Mucosa of rectum (tissue), 2 donors: ENCODE results near the gene SEC14L1.
"Not testable (repeated sequence)": the region's sequence is repeated elsewhere in the genome, so short reads cannot be mapped to it uniquely, and the experiment has no call there.

Experiments used
- H3K27ac ChIP-seq, 2 donors: one replicate each; pipeline ENCODE4 v1.7.0; 2013; ENCODE audit warnings: inconsistent platforms in 2 of 2, low read depth in 2 of 2, low read length in 2 of 2
- H3K27me3 ChIP-seq, 2 donors: one replicate each; pipeline ENCODE4 v1.7.0; 2013; ENCODE audit warnings: low read length in 2 of 2; ENCODE audit not compliant: control insufficient read depth in 2 of 2, insufficient read depth in 2 of 2
- H3K36me3 ChIP-seq, 2 donors: one replicate each; pipeline ENCODE4 v1.7.0; 2013; ENCODE audit warnings: low read length in 2 of 2; ENCODE audit not compliant: control insufficient read depth in 2 of 2, insufficient read depth in 2 of 2
- H3K4me1 ChIP-seq, 2 donors: one replicate each; pipeline ENCODE4 v1.7.0; 2013; ENCODE audit warnings: low read length in 2 of 2, mild to moderate bottlenecking in 1 of 2; ENCODE audit not compliant: control insufficient read depth in 2 of 2, insufficient read depth in 2 of 2
- H3K4me3 ChIP-seq, 2 donors: one replicate each; pipeline ENCODE4 v1.7.0; 2013; ENCODE audit warnings: low read length in 2 of 2
- H3K9ac ChIP-seq, 2 donors: one replicate each; pipeline ENCODE4 v1.7.0; 2013; ENCODE audit warnings: low read length in 2 of 2, low read depth in 1 of 2, mild to moderate bottlenecking in 1 of 2
- H3K9me3 ChIP-seq, 2 donors: one replicate each; pipeline ENCODE4 v1.7.0; 2013; ENCODE audit warnings: low read length in 2 of 2; ENCODE audit not compliant: control insufficient read depth in 2 of 2
- donor health status: healthy.
- donor health status: Normal muscosa, but diverticular disease.

The SEC14L1 gene

DNA sequence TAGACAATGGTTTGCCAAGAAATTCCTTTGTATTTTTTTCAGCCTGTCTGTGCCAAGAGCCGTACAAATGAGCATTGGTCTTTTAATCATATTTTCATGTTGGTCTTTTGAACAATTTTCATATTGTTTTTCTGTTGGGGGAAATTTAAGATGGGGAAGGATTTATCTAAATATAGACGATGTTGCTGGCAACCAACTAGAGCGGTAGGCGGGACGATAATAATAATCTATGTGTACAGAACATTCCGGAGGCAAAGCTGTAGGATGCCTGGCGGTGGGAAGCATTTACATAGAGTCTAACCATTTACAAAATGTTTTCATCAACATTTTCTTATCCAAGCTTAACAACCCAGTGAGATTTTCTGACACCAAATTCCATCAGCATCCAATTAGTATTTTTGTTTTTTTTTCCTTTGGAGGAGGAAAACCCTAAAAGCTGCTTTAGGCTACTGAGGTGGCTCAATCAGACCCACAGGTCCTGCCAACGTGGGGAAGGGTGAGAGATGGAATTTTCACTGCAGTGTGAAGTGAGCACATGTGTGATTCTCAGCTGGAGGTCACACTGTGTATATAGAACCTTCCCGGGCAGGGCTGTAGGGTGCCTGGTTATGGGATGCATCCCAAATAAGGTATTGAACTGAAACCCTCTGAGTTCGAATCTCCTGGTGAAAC is 11.7 kb upstream of the SEC14L1 start:
- Histone ChIP-seq H3K9ac (no peak overlapping the region), H3K27ac (no peak overlapping the region), H3K9me3 (no peaks in the 10 kb centered on the region), H3K4me3 (no peak overlapping the region), H3K4me1 (peaks cover 4 to 5% of the 10 kb centered on the region in 2 donors), H3K36me3 (no peaks in the 10 kb centered on the region), H3K27me3 (no peaks in the 10 kb centered on the region)

DNA sequence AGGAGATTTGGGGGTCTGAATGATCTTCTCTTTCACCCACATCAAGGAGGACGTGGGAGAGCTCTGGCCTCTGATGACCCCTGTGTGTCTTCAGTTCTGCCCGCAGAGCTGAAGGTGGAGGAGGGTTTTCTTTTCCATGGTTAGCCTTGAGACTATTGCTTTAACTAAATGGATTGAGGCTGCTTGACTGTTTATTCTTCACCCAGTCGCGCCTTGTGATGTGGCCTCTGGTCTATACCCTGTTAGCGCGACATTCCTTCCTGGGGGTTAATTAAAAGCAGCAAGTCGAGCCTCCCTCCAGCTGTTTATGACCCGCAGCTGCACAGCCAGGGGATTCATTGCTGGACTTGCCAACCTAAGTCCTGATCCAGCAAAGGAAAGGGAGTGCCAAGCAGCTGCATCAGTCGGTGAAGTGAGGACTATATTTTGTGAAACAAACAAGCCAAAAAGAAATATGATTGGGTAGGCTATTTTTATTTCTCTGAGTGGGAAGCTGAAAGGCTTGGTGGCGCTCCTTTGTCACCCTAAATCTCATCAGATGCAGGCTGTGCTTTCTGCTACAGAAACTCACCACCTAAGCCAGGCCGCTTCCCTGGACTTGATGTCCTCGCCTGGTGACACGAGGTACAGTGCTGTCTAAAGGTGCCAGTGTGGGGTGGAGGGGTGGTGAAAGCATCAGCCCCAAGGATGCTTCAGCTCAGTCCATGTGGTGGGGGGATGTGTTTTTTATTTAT is 11.0 kb upstream of the SEC14L1 start:
- no peak overlapping the region for H3K9ac ChIP-seq
- H3K9me3 ChIP-seq: no peaks in the 10 kb centered on the region
- H3K36me3 ChIP-seq: no peaks in the 10 kb centered on the region
- H3K4me1 ChIP-seq: peaks cover 4 to 5% of the 10 kb centered on the region in 2 donors
- no peak overlapping the region for H3K4me3 ChIP-seq
- no peak overlapping the region for H3K27ac ChIP-seq
- H3K27me3 ChIP-seq: no peaks in the 10 kb centered on the region

DNA sequence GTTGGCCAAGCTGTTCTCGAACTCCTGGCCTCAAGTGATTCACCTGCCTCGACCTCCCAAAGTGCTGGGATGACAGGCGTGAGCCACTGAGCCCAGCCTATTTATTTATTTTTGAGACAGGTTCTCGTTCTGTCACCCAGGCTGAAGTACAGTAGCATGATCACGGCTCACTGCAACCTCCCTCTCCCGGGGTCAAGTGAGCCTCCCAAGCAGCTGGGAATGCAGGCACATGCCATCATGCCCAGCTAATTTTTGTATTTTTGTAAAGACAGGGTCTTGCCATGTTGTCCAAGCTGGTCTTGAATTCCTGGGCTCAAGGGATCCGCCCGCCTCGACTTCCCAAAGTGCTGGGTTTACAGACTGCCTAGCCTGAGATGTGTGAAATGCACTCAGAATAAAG is 10.2 kb upstream of the SEC14L1 start:
- Histone ChIP-seq H3K4me3 (no peak overlapping the region), H3K27me3 (no peaks in the 10 kb centered on the region), H3K36me3 (no peaks in the 10 kb centered on the region), H3K9ac (no peak overlapping the region), H3K27ac (no peak overlapping the region), H3K4me1 (peaks cover 4 to 5% of the 10 kb centered on the region in 2 donors), H3K9me3 (no peaks in the 10 kb centered on the region)

- Histone ChIP-seq H3K9me3 (no peaks in the 10 kb centered on the region), H3K36me3 (no peaks in the 10 kb centered on the region), H3K4me3 (no peak overlapping the region), H3K27ac (no peak overlapping the region), H3K27me3 (no peaks in the 10 kb centered on the region), H3K9ac (no peak overlapping the region), H3K4me1 (peaks cover 3 to 4% of the 10 kb centered on the region in 2 donors)
Observed at GRCh38 chr17:77131904-77132303, 8.9 kb upstream of the SEC14L1 start.

DNA sequence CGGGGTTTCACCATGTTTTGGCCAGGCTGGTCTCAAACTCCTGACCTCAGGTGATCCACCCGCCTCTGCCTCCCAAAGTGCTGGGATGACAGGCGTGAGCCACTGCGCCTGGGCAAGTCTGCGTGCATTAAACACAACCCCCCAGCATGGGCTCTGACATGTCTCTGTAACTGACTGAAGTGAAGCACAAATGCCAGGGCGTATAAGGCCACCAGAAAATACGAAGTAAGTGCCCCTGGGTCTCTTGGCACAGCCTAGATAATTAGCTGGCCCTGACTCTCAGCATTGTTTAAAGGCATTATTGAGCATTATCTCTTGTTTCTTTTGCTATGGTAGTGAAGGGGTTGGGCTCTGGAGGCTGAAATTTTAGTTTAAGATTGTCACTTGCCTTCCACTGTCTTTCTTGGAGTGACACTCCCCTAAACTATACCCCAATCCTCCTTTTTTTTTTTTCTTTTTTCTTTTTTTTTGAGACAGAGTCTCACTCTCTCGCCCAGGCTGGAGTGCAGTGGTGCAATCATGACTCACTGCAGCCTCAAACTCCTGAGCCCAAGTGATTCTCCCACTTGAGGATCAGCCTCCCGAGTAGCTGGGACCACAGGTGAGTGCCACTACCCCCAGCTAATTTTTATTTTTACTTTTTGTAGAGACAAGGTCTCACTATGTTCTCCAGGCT is 8.2 kb upstream of the SEC14L1 start:
- H3K9ac ChIP-seq: no peak overlapping the region
- H3K27me3 ChIP-seq: no peaks in the 10 kb centered on the region
- no peaks in the 10 kb centered on the region for H3K36me3 ChIP-seq
- no peaks in the 10 kb centered on the region for H3K9me3 ChIP-seq
- H3K4me3 ChIP-seq: no peak overlapping the region
- peaks cover 3 to 4% of the 10 kb centered on the region in 2 donors for H3K4me1 ChIP-seq
- no peak overlapping the region for H3K27ac ChIP-seq

DNA sequence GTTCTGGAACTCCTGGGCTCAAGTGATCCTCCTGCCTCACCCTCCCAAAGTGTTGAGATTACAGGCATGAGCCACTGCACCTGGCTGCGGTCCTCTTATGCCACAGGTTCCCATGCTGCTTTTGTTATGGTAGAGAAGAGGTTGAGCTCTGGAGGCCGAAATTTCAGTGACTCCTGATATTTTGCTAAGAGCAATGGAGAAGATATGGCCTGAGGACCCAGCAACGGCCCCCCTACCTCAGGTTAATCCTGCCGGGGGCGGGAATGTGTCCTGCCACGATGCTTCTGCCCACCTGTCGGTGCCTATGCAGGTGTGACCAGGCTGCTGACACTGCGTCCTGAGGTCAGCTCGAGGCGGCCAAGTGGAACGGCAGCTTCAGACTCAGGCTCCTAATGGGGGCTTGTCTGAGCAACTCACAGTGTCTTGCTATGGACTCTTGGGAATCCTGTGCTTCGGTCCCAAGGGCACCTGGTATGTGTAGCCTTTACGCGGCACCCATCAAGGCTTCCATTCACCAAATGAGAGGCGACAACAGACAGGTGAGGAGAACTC is 7.6 kb upstream of the SEC14L1 start:
- no peaks in the 10 kb centered on the region for H3K9me3 ChIP-seq
- H3K9ac ChIP-seq: no peak overlapping the region
- H3K4me1 ChIP-seq: no peaks in the 10 kb centered on the region
- H3K27ac ChIP-seq: no peak overlapping the region
- H3K27me3 ChIP-seq: no peaks in the 10 kb centered on the region
- H3K4me3 ChIP-seq: no peak overlapping the region
- no peaks in the 10 kb centered on the region for H3K36me3 ChIP-seq

DNA sequence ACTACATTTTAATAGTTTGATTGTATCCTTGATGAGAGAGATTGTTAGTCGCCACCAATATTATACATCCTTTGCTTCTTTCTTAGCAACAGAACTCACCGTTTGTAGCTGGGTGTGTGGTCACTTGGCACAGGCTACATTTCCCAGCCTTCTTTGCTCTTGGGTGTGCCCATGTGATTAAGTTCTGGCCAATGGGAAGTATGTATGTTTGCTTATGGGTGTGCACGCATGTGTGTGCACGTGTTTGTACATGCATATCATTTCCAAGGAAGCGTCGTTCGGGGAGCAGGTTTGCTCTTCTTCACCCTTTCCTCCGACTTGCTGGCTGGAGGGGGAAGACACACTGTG is 4.4 kb upstream of the SEC14L1 start:
- peaks cover 5 to 6% of the 10 kb centered on the region in 2 donors for H3K4me1 ChIP-seq
- H3K36me3 ChIP-seq: no peaks in the 10 kb centered on the region
- no peak overlapping the region for H3K4me3 ChIP-seq
- no peaks in the 10 kb centered on the region for H3K27me3 ChIP-seq
- no peak overlapping the region for H3K9ac ChIP-seq
- no peaks in the 10 kb centered on the region for H3K9me3 ChIP-seq
- no peak overlapping the region for H3K27ac ChIP-seq

- Histone ChIP-seq H3K27me3 (no peaks in the 10 kb centered on the region), H3K4me1 (peaks cover 6 to 8% of the 10 kb centered on the region in 2 donors), H3K9me3 (no peaks in the 10 kb centered on the region)
Observed at GRCh38 chr17:77137111-77137510, 3.7 kb upstream of the SEC14L1 start.

GRCh38 chr17:77137886-77138285 is 2.9 kb upstream of the SEC14L1 start:
- not testable (repeated sequence) for H3K36me3 ChIP-seq, H3K9me3 ChIP-seq, H3K4me3 ChIP-seq, H3K9ac ChIP-seq, H3K27me3 ChIP-seq, H3K27ac ChIP-seq
- peaks cover 6 to 10% of the 10 kb centered on the region in 2 donors for H3K4me1 ChIP-seq

More at GRCh38 chr17:77137111-77137510, 3.7 kb upstream of the SEC14L1 start:
- H3K9ac ChIP-seq: no peak overlapping the region
- H3K4me3 ChIP-seq: no peak overlapping the region
- no peaks in the 10 kb centered on the region for H3K36me3 ChIP-seq
- H3K27ac ChIP-seq: no peak overlapping the region
